NOMO-1 (cell line): ENCODE results near the gene GTF3C1.

ENCODE experiments used
- DNase-seq, 2 experiments: peaks; one replicate each; lab custom pipeline; 2025; ENCODE audit not compliant: unreplicated experiment in 2 of 2; lab: John Stamatoyannopoulos, UW

Gene GTF3C1

GRCh38 chr16:27431773-27432532 is 117.8 kb downstream of the GTF3C1 start:
- no peak for DNase-seq

GRCh38 chr16:27430923-27431484 is 118.7 kb downstream of the GTF3C1 start:
- DNase-seq: no peak

- DNase-seq: no peak
These were observed 119.2 kb downstream of the GTF3C1 start for GRCh38 chr16:27430512-27430911.

GRCh38 chr16:27429981-27430441 is 119.7 kb downstream of the GTF3C1 start:
- DNase-seq: no peak

- DNase-seq: no peak
These were observed 120.3 kb downstream of the GTF3C1 start for GRCh38 chr16:27429330-27429871.

GRCh38 chr16:27428026-27428785 is 121.5 kb downstream of the GTF3C1 start:
- DNase-seq: no peak

- no peak for DNase-seq
These were observed 122.2 kb downstream of the GTF3C1 start for GRCh38 chr16:27427538-27427937.

GRCh38 chr16:27426423-27427408 is 123.0 kb downstream of the GTF3C1 start:
- peak; percentile 76 to 89 for DNase-seq

- no peak for DNase-seq
These were observed 123.8 kb downstream of the GTF3C1 start for GRCh38 chr16:27425961-27426360.

- DNase-seq: no peak
These were observed 124.8 kb downstream of the GTF3C1 start for GRCh38 chr16:27424772-27425498.

- DNase-seq: no peak
These were observed 127.6 kb downstream of the GTF3C1 start for GRCh38 chr16:27421961-27422740.

- no peak for DNase-seq
These were observed 132.6 kb downstream of the GTF3C1 start for GRCh38 chr16:27417047-27417671.

- DNase-seq: peak; percentile 69 to 72
These were observed 134.8 kb downstream of the GTF3C1 start for GRCh38 chr16:27414788-27415431.

- DNase-seq: peak in 1 of 2 experiments; percentile 16
These were observed 135.8 kb downstream of the GTF3C1 start for GRCh38 chr16:27413956-27414355.

- DNase-seq: peak in 1 of 2 experiments; percentile 49
These were observed 139.0 kb downstream of the GTF3C1 start for GRCh38 chr16:27410761-27411160.
